ENCODE data around the gene GTF3C2. TPM values are rescaled to one million over a fixed set of nuclear protein-coding genes. Genes with fewer than 3 reads are reported as not detected.
A peak's percentile ranks its signal among the peaks of the same experiment; 100 is the strongest.

The GTF3C2 gene
- total and polyA plus RNA-seq, 10 of the 15 experiments (the other 5 are each of a cell fraction or from before 2014, with no cell fraction given), result 45.9 to 105 (median 80.3) TPM

DNA sequence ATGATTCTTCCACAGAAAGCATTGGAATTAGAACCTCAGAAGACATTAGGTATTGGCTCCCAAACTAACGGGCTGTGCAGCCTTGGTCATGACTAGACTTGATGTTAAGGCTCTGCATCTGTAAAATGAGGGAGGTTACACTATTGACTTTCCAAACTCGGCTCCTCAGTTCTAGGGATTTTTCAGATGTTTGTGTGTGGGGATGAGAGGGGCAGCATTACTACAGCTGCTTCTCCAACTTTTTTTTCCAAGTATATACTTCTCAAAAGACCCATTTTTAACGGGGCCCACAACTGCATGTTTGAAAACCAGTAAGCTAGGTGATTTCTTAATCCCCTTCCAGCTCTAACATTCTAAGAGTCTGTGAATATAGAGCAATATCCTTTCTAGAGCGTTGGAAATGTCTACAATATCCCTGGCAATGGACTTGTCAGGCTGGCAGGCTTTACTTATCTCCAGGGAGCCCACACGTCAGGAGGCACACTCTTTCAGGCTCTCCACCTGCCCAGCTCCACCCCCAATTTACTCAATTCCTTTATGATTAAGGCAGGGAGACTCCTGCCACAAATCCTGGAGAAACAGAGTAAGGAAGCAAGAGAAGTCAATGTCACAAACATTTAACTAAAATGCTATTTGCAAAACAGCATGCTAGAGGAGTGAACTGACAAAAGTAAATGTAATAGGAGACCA lies 32.8 kb downstream of the GTF3C2 start:
- intact Hi-C loops (cut with micrococcal nuclease; ENCODE audit: unreplicated experiment), result loop anchor here (2.0 kb wide), 1 partner anchor 47 kb away; the partner anchor contains the start of genes EIF2B4 and SNX17
- 28% methylated on average over 5 of the region's 5 CpGs for WGBS (ENCODE audit: insufficient coverage, insufficient replicate concordance, low lambda C conversion rate, missing lambda C conversion rate)
- H3K27ac ChIP-seq (ENCODE audit: control insufficient read depth, insufficient read depth), result peak overlapping the region; percentile 95
- DNase-seq (ENCODE audit: low read depth, low spot score) (no peak), FAIRE-seq (peak; percentile 41), ATAC-seq (no peak)
- H4K20me1 ChIP-seq (ENCODE audit: control insufficient read depth, insufficient read depth), result no peaks in the 10 kb centered on the region
- peak overlapping the region; percentile 98 for H3K9ac ChIP-seq (ENCODE audit: control insufficient read depth, insufficient read depth, low read length)
- TF ChIP-seq, protein P1, sequence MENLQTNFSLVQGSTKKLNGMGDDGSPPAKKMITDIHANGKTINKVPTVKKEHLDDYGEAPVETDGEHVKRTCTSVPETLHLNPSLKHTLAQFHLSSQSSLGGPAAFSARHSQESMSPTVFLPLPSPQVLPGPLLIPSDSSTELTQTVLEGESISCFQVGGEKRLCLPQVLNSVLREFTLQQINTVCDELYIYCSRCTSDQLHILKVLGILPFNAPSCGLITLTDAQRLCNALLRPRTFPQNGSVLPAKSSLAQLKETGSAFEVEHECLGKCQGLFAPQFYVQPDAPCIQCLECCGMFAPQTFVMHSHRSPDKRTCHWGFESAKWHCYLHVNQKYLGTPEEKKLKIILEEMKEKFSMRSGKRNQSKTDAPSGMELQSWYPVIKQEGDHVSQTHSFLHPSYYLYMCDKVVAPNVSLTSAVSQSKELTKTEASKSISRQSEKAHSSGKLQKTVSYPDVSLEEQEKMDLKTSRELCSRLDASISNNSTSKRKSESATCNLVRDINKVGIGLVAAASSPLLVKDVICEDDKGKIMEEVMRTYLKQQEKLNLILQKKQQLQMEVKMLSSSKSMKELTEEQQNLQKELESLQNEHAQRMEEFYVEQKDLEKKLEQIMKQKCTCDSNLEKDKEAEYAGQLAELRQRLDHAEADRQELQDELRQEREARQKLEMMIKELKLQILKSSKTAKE (IDR thresholded peaks at IDR 0.05; ENCODE audit: low read depth, poor library complexity, severe bottlenecking), result no peak
- no peak for TF ChIP-seq NR2C2 (IDR thresholded peaks at IDR 0.05; ENCODE audit: borderline replicate concordance, control insufficient read depth, insufficient read length, low read depth)
- TF ChIP-seq FOXM1 (IDR thresholded peaks at IDR 0.05; ENCODE audit: low read depth, low read length), result 0 out of 2 replicates have a peak, but pooled peaks have one; percentile 65
- 0 out of 2 replicates have a peak, but pooled peaks have one; percentile 17 for TF ChIP-seq PML (IDR thresholded peaks at IDR 0.05; ENCODE audit: low read length)
- no peak for TF ChIP-seq KLF5 (IDR thresholded peaks at IDR 0.05; ENCODE audit: partially characterized antibody)
- TF ChIP-seq, protein P2, sequence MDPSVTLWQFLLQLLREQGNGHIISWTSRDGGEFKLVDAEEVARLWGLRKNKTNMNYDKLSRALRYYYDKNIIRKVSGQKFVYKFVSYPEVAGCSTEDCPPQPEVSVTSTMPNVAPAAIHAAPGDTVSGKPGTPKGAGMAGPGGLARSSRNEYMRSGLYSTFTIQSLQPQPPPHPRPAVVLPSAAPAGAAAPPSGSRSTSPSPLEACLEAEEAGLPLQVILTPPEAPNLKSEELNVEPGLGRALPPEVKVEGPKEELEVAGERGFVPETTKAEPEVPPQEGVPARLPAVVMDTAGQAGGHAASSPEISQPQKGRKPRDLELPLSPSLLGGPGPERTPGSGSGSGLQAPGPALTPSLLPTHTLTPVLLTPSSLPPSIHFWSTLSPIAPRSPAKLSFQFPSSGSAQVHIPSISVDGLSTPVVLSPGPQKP (IDR thresholded peaks at IDR 0.05; ENCODE audit: low read depth, low read length), result no peak
- H2AFZ ChIP-seq (ENCODE audit: control insufficient read depth, low read depth, low read length), result peak overlapping the region; percentile 85
- H3K27me3 ChIP-seq (replicated peaks in 1 of 2; ENCODE audit: control insufficient read depth in 2 of 2, insufficient read depth in 2 of 2, low read length in 1 of 2), result no peaks in the 10 kb centered on the region
- ChIA-PET POLR2A (interaction anchor here (1.0 to 1.9 kb wide), 4 partner anchors 33 to 305 kb away, joined by 3 to 5 read pairs (median 4); partner anchors contain the start of genes CCDC121, GPN1, GTF3C2 and PREB), CTCF (interaction anchor here (0.9 to 5.7 kb wide), 5 partner anchors 21 to 359 kb away, joined by 3 to 49 read pairs (median 4); no protein-coding TSS in a partner anchor), SMC1A (ENCODE audit: uncharacterized antibody, unreplicated experiment) (interaction anchor here (1.5 to 3.1 kb wide), 3 partner anchors 21 to 108 kb away, joined by 5 to 17 read pairs (median 8); partner anchors contain the start of gene GTF3C2), RAD21 (ENCODE audit: unreplicated experiment) (interaction anchor here (1.4 to 1.6 kb wide), 2 partner anchors 46 to 105 kb away, joined by 4 to 5 read pairs; partner anchors contain the start of gene NRBP1)
- H3K79me2 ChIP-seq (ENCODE audit: control insufficient read depth, insufficient read depth, low read length), result peaks cover 27% of the 10 kb centered on the region
- peak overlapping the region; percentile 99 for H3K4me2 ChIP-seq (ENCODE audit: control insufficient read depth, insufficient read depth)
- BruUV-seq (replicated peaks), result no TSS peak
- H3K4me1 ChIP-seq (ENCODE audit: control insufficient read depth, insufficient read depth, low read length), result peaks cover 6% of the 10 kb centered on the region
- peaks cover 2 to 15% of the 10 kb centered on the region in 2 experiments for H3K36me3 ChIP-seq (ENCODE audit: control insufficient read depth in 2 of 2, insufficient read depth in 2 of 2, low read length in 1 of 2)
- in situ Hi-C loops (cut with MboI), result no loop called here
- H3K9me3 ChIP-seq (replicated peaks; ENCODE audit: control insufficient read depth, insufficient read depth, low read length), result no peaks in the 10 kb centered on the region
- H3K4me3 ChIP-seq, result peak overlapping the region; percentile 99

Measured in GM12878 (cell line).